ENCODE results near the gene ITIH5. TPM values are rescaled to one million over a fixed set of nuclear protein-coding genes. Genes with fewer than 3 reads are reported as not detected.

Gene ITIH5
- total and polyA plus RNA-seq, 2 of the 13 experiments (the other 11 are each of a cell fraction or from before 2014, with no cell fraction given) = 4.7 to 8.9 TPM

- no peak overlapping the region for H3K27ac ChIP-seq (ENCODE audit: extremely low read length, insufficient read depth, low read length)
- 87% methylated on average over 11 of the region's 11 CpGs for WGBS (ENCODE audit: low lambda C conversion rate)
- no peak for TF ChIP-seq HNRNPL (IDR thresholded peaks at IDR 0.05; ENCODE audit: low read depth, low read length)
- TF ChIP-seq ZFY (CRISPR knock-in tag; IDR thresholded peaks at IDR 0.05) = no peak
- TF ChIP-seq ZNF788 (CRISPR knock-in tag; IDR thresholded peaks at IDR 0.05; ENCODE audit: borderline replicate concordance) = no peak
- TF ChIP-seq HOXA3 (CRISPR knock-in tag; IDR thresholded peaks at IDR 0.05) = no peak
- TF ChIP-seq ZNF460 (CRISPR knock-in tag; IDR thresholded peaks at IDR 0.05; ENCODE audit: borderline replicate concordance) = no peak
- no peak for TF ChIP-seq XBP1 (CRISPR knock-in tag; IDR thresholded peaks at IDR 0.05)
- TF ChIP-seq ZNF839 (CRISPR knock-in tag; IDR thresholded peaks at IDR 0.05; ENCODE audit: borderline replicate concordance) = no peak
- TF ChIP-seq ZNF350 (CRISPR knock-in tag; IDR thresholded peaks at IDR 0.05; ENCODE audit: borderline replicate concordance, low read depth) = no peak
- no peak for TF ChIP-seq BCL3 (CRISPR knock-in tag; IDR thresholded peaks at IDR 0.05)
- TF ChIP-seq ZNF414 (CRISPR knock-in tag; IDR thresholded peaks at IDR 0.05) = no peak
- no peak for TF ChIP-seq DRAP1 (CRISPR knock-in tag; IDR thresholded peaks at IDR 0.05)
- TF ChIP-seq ZNF24 (IDR thresholded peaks at IDR 0.05) = no peak
- no TSS peak for BruUV-seq (replicated peaks)
- POLR2A ChIA-PET = no interaction called here
- H3K27me3 ChIP-seq (ENCODE audit: control insufficient read depth in 1 of 2, insufficient read depth in 2 of 2, low read length in 2 of 2) = no peaks in the 10 kb centered on the region; a peak in 1 of 5 replicates
- DNase-seq (ENCODE audit: low spot score) = no peak
- H4K20me1 ChIP-seq (ENCODE audit: insufficient read depth, low read length) = no peaks in the 10 kb centered on the region
- CTCF ChIA-PET (ENCODE audit: low intra/inter-chr PET ratio, low total read pairs) = no interaction called here
- H3K9ac ChIP-seq (ENCODE audit: insufficient read depth, low read depth, low read length) = no peak overlapping the region
- H2AFZ ChIP-seq (ENCODE audit: low read length) = no peak overlapping the region
- in situ Hi-C loops (cut with HindIII; ENCODE audit: extremely low pct_ligation_motif_present, low pct_unique_long_range_greater_than_20kb) = no loop called here
- ATAC-seq = no peak
- H3K4me1 ChIP-seq (ENCODE audit: insufficient read depth, low read length) = peaks cover 9% of the 10 kb centered on the region; the same call in 1 of the 2 replicates
- H3K4me3 ChIP-seq (replicated peaks in 1 of 3; ENCODE audit: insufficient read depth in 1 of 3, low read depth in 2 of 3, low read length in 3 of 3) = no peak overlapping the region
- no peaks in the 10 kb centered on the region for H3K79me2 ChIP-seq (ENCODE audit: insufficient read depth, low read length)
- H3K9me3 ChIP-seq (ENCODE audit: low read length) = no peaks in the 10 kb centered on the region
- intact Hi-C loops (cut with micrococcal nuclease; ENCODE audit: unreplicated experiment) = no loop called here
- no peaks in the 10 kb centered on the region for H3K36me3 ChIP-seq (replicated peaks in 1 of 2; ENCODE audit: control insufficient read depth in 1 of 2, insufficient read depth in 2 of 2, low read length in 2 of 2)
- no peak for FAIRE-seq
- no peak overlapping the region for H3K4me2 ChIP-seq (ENCODE audit: low read depth, low read length)
Measured at GRCh38 chr10:7608001-7608400, 58.8 kb downstream of the ITIH5 start.
